HG03439 (cell line): ENCODE measurements around the gene PYGO1.
"Not testable (repeated sequence)": the region's sequence is repeated elsewhere in the genome, so short reads cannot be mapped to it uniquely, and the experiment has no call there.

Experiments used
- ATAC-seq: cut with Tn5 transposase; IDR thresholded peaks from one replicate; pipeline ENCODE4 v1.9.1; 2021; ENCODE audit warnings: mild to moderate bottlenecking, moderate library complexity; ENCODE audit not compliant: unreplicated experiment

PYGO1 gene

GRCh38 chr15:55513152-55513551 lies 75.0 kb downstream of the PYGO1 start:
- ATAC-seq, result no peak

- ATAC-seq, result no peak
These were observed 80.6 kb downstream of the PYGO1 start for GRCh38 chr15:55507567-55507966.

GRCh38 chr15:55505407-55505806 lies 82.7 kb downstream of the PYGO1 start:
- ATAC-seq, result not testable (repeated sequence)

- ATAC-seq, result no peak
These were observed 89.0 kb downstream of the PYGO1 start for GRCh38 chr15:55499151-55499550.

GRCh38 chr15:55498109-55498938 lies 89.8 kb downstream of the PYGO1 start:
- ATAC-seq, result peak; percentile 99

GRCh38 chr15:55496716-55497115 lies 91.4 kb downstream of the PYGO1 start:
- no peak for ATAC-seq

- ATAC-seq, result no peak
These were observed 93.2 kb downstream of the PYGO1 start for GRCh38 chr15:55494931-55495330.

- not testable (repeated sequence) for ATAC-seq
These were observed 99.1 kb downstream of the PYGO1 start for GRCh38 chr15:55488952-55489600.
